ENCODE measurements around the gene RPP38. TPM values are rescaled to one million over a fixed set of nuclear protein-coding genes. Genes with fewer than 3 reads are reported as not detected.

RPP38 gene
- total and polyA plus RNA-seq, 2 of the 8 experiments (the other 6 are each of a cell fraction or from before 2014, with no cell fraction given): 20.8 to 23.3 TPM

GRCh38 chr10:15103513-15103912 lies 6.4 kb downstream of the RPP38 start (continued):
- TF ChIP-seq SIN3A (conservative IDR thresholded peaks at IDR 0.05 in 1 of 2, IDR thresholded peaks at IDR 0.05 in 1 of 2; ENCODE audit: low read depth in 1 of 2, low read length in 2 of 2): no peak
- TF ChIP-seq HDAC2 (IDR thresholded peaks at IDR 0.05; ENCODE audit: borderline replicate concordance in 1 of 2, low read depth in 2 of 2, low read length in 2 of 2): no peak
- TF ChIP-seq EZH2 (IDR thresholded peaks at IDR 0.05; ENCODE audit: low read depth, low read length, severe bottlenecking): no peak
- TF ChIP-seq TBP (IDR thresholded peaks at IDR 0.05; ENCODE audit: low read depth, low read length): no peak
